Measurements from ENCODE around the gene SPARC.

SPARC gene

GRCh38 chr5:151671950-151672349 lies 14.8 kb downstream of the SPARC start:
- in situ Hi-C loops (cut with HindIII; ENCODE audit: low pct_ligation_motif_present, low sequenced_read_pairs) = no loop called here
- TF ChIP-seq CTCF (IDR thresholded peaks at IDR 0.05; ENCODE audit: low read depth, low read length, missing control alignments) = no peak
- Histone ChIP-seq H3K27ac (peak overlapping the region; percentile 84), H3K27me3 (replicated peaks) (no peaks in the 10 kb centered on the region), H3K4me3 (ENCODE audit: low read depth, low read length) (no peak overlapping the region), H3K36me3 (replicated peaks) (peaks cover 100% of the 10 kb centered on the region)
- DNase-seq = no peak

- in situ Hi-C loops (cut with HindIII; ENCODE audit: low pct_ligation_motif_present, low sequenced_read_pairs) = no loop called here
- Histone ChIP-seq H3K27ac (peak overlapping the region; percentile 84), H3K27me3 (replicated peaks) (no peaks in the 10 kb centered on the region), H3K4me3 (ENCODE audit: low read depth, low read length) (no peak overlapping the region), H3K36me3 (replicated peaks) (peaks cover 100% of the 10 kb centered on the region)
- no peak for TF ChIP-seq CTCF (IDR thresholded peaks at IDR 0.05; ENCODE audit: low read depth, low read length, missing control alignments)
- no peak for DNase-seq
Observed at GRCh38 chr5:151670953-151671636, 15.6 kb downstream of the SPARC start.

GRCh38 chr5:151670083-151670686 lies 16.5 kb downstream of the SPARC start:
- peaks cover 100% of the 10 kb centered on the region for H3K36me3 ChIP-seq (replicated peaks)
- no peak for DNase-seq
- peak overlapping the region; percentile 84 for H3K27ac ChIP-seq
- no peak for TF ChIP-seq CTCF (IDR thresholded peaks at IDR 0.05; ENCODE audit: low read depth, low read length, missing control alignments)
- no peaks in the 10 kb centered on the region for H3K27me3 ChIP-seq (replicated peaks)
- H3K4me3 ChIP-seq (ENCODE audit: low read depth, low read length) = no peak overlapping the region
- in situ Hi-C loops (cut with HindIII; ENCODE audit: low pct_ligation_motif_present, low sequenced_read_pairs) = no loop called here

- H3K4me3 ChIP-seq (ENCODE audit: low read depth, low read length) = no peak overlapping the region
- H3K27ac ChIP-seq = no peak overlapping the region
- no peak for TF ChIP-seq CTCF (IDR thresholded peaks at IDR 0.05; ENCODE audit: low read depth, low read length, missing control alignments)
- H3K27me3 ChIP-seq (replicated peaks) = no peaks in the 10 kb centered on the region
- peaks cover 100% of the 10 kb centered on the region for H3K36me3 ChIP-seq (replicated peaks)
- in situ Hi-C loops (cut with HindIII; ENCODE audit: low pct_ligation_motif_present, low sequenced_read_pairs) = no loop called here
- DNase-seq = no peak
Observed at GRCh38 chr5:151667083-151667482, 19.6 kb downstream of the SPARC start.

- TF ChIP-seq CTCF (IDR thresholded peaks at IDR 0.05; ENCODE audit: low read depth, low read length, missing control alignments) = no peak
- DNase-seq = no peak
- H3K27me3 ChIP-seq (replicated peaks) = no peaks in the 10 kb centered on the region
- in situ Hi-C loops (cut with HindIII; ENCODE audit: low pct_ligation_motif_present, low sequenced_read_pairs) = no loop called here
- peaks cover 97% of the 10 kb centered on the region for H3K36me3 ChIP-seq (replicated peaks)
- no peak overlapping the region for H3K4me3 ChIP-seq (ENCODE audit: low read depth, low read length)
- peak overlapping the region; percentile 79 for H3K27ac ChIP-seq
Observed at GRCh38 chr5:151665613-151666012, 21.1 kb downstream of the SPARC start.

Measured in brain microvascular endothelial cell (primary cell).